ENCODE data around the gene ZMYM1. TPM values are rescaled to one million over a fixed set of nuclear protein-coding genes. Genes with fewer than 3 reads are reported as not detected.
"Not testable (repeated sequence)": the region's sequence is repeated elsewhere in the genome, so short reads cannot be mapped to it uniquely, and the experiment has no call there.

ZMYM1 gene
- total RNA-seq, 2 experiments from 2014 or later: 16.8 to 17.1 TPM

DNA sequence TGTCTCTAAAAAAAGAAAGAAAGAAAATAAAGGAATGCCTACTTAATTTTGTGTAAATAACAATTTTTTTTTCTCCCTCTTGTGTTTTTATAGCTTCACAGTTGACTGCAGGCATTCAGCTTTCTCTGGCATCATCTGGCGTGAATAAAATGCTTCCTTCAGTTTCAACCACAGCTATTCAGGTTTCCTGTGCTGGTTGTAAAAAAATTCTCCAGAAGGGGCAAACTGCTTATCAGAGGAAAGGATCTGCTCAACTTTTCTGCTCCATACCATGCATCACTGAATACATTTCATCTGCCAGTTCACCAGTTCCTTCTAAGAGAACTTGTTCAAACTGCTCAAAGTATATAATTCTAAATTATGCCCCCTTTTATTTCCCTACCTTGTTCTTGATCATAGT, 18.0 kb downstream of the ZMYM1 start:
- POLR2A ChIA-PET: no interaction called here

DNA sequence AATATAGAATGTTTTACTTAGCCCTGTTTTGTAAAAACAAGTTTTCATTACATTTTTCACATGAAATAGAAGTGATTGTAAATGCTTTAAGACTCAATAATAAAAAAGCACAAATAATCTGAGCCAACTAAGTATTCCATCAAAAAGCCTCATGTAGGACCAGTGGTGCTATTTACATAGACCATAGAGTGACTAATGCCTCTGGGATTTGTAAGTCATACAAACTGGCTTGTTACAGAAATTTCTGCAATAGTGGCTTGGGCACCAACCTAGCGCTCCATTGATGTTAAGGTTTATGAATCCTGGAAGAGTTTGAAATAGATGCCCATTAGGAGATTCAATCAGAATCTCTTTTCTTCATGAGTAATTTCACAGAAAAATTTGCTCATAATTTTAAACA, 31.9 kb downstream of the ZMYM1 start:
- no peak overlapping the region for H3K27ac Mint-ChIP-seq
- H3K4me3 Mint-ChIP-seq: no peak overlapping the region
- CTCF ChIA-PET: interaction anchor here (0.6 kb wide), 1 partner anchor 116 kb away, joined by 5 read pairs; no protein-coding TSS in a partner anchor
- no peak for DNase-seq
- POLR2A ChIA-PET: no interaction called here
- peaks cover 5% of the 10 kb centered on the region for H3K4me1 Mint-ChIP-seq
- H3K9me3 Mint-ChIP-seq: no peaks in the 10 kb centered on the region
- H3K36me3 Mint-ChIP-seq (ENCODE audit: low read depth): peaks cover 15% of the 10 kb centered on the region
- H3K27me3 Mint-ChIP-seq: no peaks in the 10 kb centered on the region

More for the DNA sequence above, 18.0 kb downstream of the ZMYM1 start:
- H3K27ac Mint-ChIP-seq: peak overlapping the region; percentile 16
- no peaks in the 10 kb centered on the region for H3K9me3 Mint-ChIP-seq
- CTCF ChIA-PET: interaction anchor here (0.7 to 1.3 kb wide), 3 partner anchors 12 to 706 kb away, joined by 3 to 4 read pairs (median 3); no protein-coding TSS in a partner anchor
- H3K36me3 Mint-ChIP-seq (ENCODE audit: low read depth): peaks cover 31% of the 10 kb centered on the region
- no peaks in the 10 kb centered on the region for H3K27me3 Mint-ChIP-seq
- no peak overlapping the region for H3K4me3 Mint-ChIP-seq
- H3K4me1 Mint-ChIP-seq: peaks cover 7% of the 10 kb centered on the region
- DNase-seq: no peak

DNA sequence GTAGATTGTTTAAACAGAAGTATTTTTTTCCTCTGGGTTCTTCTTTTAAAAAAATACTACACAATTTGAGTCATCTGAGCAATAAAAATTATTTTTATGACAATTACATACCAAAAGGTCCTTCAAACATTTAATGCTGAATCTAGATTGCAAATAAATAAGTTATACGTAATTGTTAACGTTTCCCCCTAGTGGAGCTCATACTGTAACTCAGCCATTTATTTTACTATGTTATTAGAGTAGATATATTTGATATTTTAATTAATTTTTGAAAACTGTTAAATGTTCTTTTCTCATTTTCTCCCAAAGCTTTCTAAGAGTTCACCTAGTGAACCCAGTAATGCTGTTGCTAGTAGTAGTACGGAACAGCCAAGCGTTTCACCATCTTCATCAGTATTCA, 33.5 kb downstream of the ZMYM1 start:
- ChIA-PET POLR2A (no interaction called here), CTCF (interaction anchor here (0.6 kb wide), 1 partner anchor 46 kb away, joined by 4 read pairs; no protein-coding TSS in a partner anchor)
- Mint-ChIP-seq H3K27ac (no peak overlapping the region), H3K4me1 (peaks cover 5% of the 10 kb centered on the region), H3K36me3 (ENCODE audit: low read depth) (peaks cover 17% of the 10 kb centered on the region), H3K27me3 (no peaks in the 10 kb centered on the region), H3K9me3 (no peaks in the 10 kb centered on the region), H3K4me3 (no peak overlapping the region)
- DNase-seq: no peak

DNA sequence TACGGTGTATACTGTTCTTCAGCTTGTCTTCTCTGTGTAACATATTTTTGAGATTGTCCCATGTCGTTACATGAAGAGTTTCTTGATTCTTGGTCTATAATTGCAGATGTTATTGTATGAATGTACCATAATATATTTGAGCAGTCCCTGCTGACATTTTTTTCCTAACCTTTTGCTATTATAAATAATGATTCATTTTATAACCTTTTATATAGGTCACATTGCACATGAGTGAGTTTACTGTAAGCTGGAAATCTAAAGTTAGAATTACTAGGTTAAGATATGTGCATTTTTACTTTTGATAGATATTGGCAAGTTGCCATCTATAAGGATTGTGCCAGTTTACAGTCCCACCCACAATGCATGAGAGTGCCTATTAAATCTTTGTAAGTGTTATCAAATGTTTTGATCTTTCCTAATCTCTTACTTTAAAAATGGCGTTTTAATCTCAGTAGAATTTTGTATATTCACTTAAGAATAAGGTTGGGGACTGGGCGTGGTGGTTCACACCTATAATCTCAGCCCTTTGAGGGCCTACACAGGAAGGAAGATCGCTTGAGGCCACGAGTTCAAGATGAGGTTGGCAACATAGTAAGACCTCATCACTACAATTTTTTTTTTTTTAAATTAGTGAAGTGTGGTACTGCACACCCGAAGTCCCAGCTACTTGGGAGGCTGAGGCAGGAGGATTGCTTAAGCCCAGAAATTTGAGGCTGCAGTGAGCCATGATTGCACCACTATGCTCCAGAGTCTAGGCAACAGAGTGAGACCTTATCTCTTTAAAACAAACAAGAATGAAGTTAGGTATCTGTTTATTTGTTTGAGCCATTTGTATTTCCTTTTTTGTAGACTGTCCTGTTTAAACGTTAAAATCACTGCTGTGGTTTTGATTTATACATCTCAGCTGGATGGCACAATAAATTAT, 36.5 kb downstream of the ZMYM1 start:
- Mint-ChIP-seq H3K36me3 (ENCODE audit: low read depth) (peaks cover 13% of the 10 kb centered on the region), H3K27me3 (peaks cover 2% of the 10 kb centered on the region), H3K4me3 (no peak overlapping the region), H3K9me3 (no peaks in the 10 kb centered on the region), H3K4me1 (peaks cover 8% of the 10 kb centered on the region), H3K27ac (no peak overlapping the region)
- ChIA-PET CTCF (interaction anchor here (0.9 kb wide), 1 partner anchor 42 kb away, joined by 3 read pairs; no protein-coding TSS in a partner anchor), POLR2A (no interaction called here)
- DNase-seq: peak; percentile 8

DNA sequence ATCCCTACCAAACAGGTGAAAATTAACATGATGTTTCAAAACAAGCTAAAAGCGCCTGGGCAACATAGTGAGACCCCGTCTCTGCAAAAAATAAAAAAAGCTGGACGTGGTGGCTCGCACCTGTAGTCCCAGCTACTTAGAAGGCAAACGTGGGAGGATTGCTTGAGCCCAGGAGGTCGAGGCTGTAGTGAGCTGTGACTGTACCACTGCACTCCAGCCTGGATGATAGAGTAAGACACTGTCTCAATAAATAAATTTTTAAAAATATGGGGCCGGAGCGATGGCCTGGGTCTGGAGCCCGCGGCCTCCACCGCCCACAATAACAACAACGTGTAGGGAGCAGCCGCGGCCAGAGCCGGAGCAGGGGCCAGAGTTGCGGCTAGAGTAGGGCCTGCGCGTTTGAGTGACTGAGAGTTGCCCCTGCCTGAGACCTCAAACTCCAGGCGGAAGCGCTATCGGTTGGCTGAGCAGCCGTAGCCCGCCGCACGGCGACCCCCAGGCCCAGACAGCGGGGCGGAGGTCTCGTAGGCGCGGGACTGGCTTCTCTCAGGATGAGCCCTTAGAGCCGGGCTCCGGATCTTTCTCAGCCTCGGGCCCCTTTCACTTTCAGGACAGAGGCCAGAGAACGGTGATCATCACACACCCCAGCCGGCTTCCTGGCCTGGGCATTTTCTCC, 41.4 kb downstream of the ZMYM1 start:
- Mint-ChIP-seq H3K4me3 (no peak overlapping the region), H3K9me3 (no peaks in the 10 kb centered on the region), H3K36me3 (ENCODE audit: low read depth) (peaks cover 3% of the 10 kb centered on the region), H3K27me3 (peaks cover 8% of the 10 kb centered on the region), H3K4me1 (peaks cover 11% of the 10 kb centered on the region), H3K27ac (no peak overlapping the region)
- POLR2A ChIA-PET: interaction anchor here (0.6 kb wide), 1 partner anchor 100 kb away, joined by 3 read pairs; no protein-coding TSS in a partner anchor
- CTCF ChIA-PET: interaction anchor here (0.6 kb wide), 2 partner anchors 100 to 211 kb away, joined by 3 to 5 read pairs; no protein-coding TSS in a partner anchor
- peak; percentile 7 for DNase-seq

DNA sequence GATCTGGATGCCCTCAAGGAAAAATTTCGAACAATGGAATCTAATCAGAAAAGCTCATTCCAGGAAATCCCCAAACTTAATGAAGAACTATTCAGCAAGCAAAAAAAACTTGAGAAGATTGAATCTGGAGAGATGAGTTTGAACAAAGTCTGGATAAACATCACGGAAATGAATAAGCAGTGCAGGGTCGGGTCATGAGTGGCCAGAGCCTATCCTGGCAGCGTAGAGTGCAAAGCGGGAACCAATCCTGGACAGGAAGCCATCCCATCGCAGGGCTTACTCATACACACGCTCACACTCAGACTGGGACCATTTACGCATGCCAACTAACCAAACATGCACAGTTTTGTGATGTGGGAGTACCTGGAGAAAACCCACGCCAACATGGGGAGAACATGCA, 43.1 kb downstream of the ZMYM1 start:
- ChIA-PET POLR2A (no interaction called here), CTCF (no interaction called here)
- H3K4me1 Mint-ChIP-seq: peaks cover 7% of the 10 kb centered on the region
- DNase-seq: no peak
- H3K36me3 Mint-ChIP-seq (ENCODE audit: low read depth): no peaks in the 10 kb centered on the region
- H3K9me3 Mint-ChIP-seq: no peaks in the 10 kb centered on the region
- H3K4me3 Mint-ChIP-seq: no peak overlapping the region
- H3K27ac Mint-ChIP-seq: no peak overlapping the region
- peaks cover 8% of the 10 kb centered on the region for H3K27me3 Mint-ChIP-seq

DNA sequence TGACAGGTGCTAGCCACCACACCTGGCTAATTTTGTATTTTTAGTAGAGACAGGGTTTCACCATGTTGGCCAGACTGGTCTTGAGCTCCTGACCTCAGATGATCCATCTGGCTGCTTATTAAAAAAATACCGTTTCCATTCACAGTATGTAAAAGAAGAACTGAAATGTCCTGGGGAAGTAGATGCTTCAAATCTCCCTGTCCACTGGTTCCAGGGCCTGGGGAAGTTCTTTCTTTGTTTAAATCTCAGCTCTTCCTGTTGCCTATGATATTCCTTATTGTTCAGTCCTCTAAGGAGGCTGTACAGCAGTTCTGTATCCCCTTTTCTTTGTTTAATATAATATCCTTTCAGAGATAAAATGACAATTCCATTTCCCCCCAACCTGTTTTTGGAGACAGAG, 47.4 kb downstream of the ZMYM1 start:
- POLR2A ChIA-PET: interaction anchor here (0.5 kb wide), 1 partner anchor 94 kb away, joined by 4 read pairs; no protein-coding TSS in a partner anchor

DNA sequence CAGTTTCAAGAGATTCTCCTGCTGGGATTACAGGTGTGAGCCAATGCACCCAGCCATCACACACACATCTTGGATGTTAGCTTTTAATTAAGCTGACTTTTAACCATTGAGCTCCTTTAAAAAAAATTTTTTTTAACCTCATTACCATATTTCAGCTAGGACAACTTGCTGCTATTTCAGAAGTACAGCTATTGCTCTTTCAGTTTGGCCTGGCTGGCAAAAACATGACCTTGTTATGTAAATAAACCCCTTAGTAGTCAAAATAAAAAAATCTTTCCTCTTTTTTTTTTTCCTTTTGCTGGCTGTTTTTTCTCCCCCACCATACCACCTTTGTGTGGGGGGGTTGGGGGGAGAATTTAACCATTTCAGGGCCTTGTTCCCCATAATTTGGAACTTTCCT, 49.9 kb downstream of the ZMYM1 start:
- Mint-ChIP-seq H3K27me3 (no peaks in the 10 kb centered on the region), H3K9me3 (peaks cover 9% of the 10 kb centered on the region), H3K4me1 (no peaks in the 10 kb centered on the region), H3K4me3 (no peak overlapping the region), H3K27ac (no peak overlapping the region), H3K36me3 (ENCODE audit: low read depth) (no peaks in the 10 kb centered on the region)
- no peak for DNase-seq
- ChIA-PET POLR2A (interaction anchor here (0.7 kb wide), 1 partner anchor 407 kb away, joined by 8 read pairs; no protein-coding TSS in a partner anchor), CTCF (interaction anchor here (0.6 to 0.9 kb wide), 3 partner anchors 24 to 419 kb away, joined by 3 to 5 read pairs (median 3); no protein-coding TSS in a partner anchor)

More for the DNA sequence above, 47.4 kb downstream of the ZMYM1 start:
- Mint-ChIP-seq H3K4me3 (no peak overlapping the region), H3K27me3 (peaks cover 4% of the 10 kb centered on the region), H3K4me1 (peaks cover 2% of the 10 kb centered on the region), H3K27ac (no peak overlapping the region), H3K9me3 (peaks cover 9% of the 10 kb centered on the region), H3K36me3 (ENCODE audit: low read depth) (no peaks in the 10 kb centered on the region)
- no peak for DNase-seq
- CTCF ChIA-PET: no interaction called here

DNA sequence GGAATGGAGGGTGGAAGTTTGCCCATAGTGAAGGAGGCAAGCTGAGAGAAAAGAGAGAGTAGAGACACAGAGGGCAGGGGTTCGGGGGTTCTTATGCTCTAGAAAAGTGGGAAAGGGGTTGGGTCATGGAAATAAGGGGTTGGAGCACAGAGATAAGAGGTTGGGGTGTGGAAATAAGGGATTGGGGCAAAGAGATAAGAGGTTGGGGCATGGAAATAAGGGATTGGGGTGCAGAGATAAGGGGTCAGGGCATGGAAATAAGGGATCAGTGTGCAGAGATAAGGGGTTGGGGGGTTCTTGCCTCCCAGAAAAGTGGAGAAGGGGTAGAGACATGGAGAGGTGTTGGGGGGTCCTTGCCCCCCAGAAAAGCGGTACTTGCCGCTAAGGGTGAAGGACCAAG, 57.6 kb downstream of the ZMYM1 start:
- H3K36me3 Mint-ChIP-seq (ENCODE audit: low read depth): no peaks in the 10 kb centered on the region
- CTCF ChIA-PET: no interaction called here
- POLR2A ChIA-PET: no interaction called here
- H3K27me3 Mint-ChIP-seq: no peaks in the 10 kb centered on the region
- DNase-seq: no peak
- no peaks in the 10 kb centered on the region for H3K9me3 Mint-ChIP-seq
- H3K4me1 Mint-ChIP-seq: no peaks in the 10 kb centered on the region
- H3K4me3 Mint-ChIP-seq: no peak overlapping the region
- no peak overlapping the region for H3K27ac Mint-ChIP-seq

DNA sequence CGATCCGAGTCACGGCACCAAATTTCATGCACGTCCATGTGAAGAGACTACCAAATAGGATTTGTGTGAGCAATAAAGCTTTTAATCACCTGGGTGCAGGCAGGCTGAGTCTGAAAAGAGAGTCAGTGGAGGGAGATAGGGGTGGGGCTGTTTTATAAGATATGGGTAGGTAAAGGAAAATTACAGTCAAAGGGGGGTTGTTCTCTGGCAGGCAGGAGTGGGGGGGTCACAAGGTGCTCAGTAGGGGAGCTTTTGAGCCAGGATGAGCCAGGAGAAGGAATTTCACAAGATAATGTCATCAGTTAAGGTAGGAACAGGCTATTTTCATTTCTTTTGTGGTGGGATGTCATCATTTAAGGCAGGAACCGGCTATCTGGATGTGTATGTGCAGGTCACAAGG, 58.4 kb downstream of the ZMYM1 start:
- POLR2A ChIA-PET; H3K9me3 Mint-ChIP-seq; H3K4me1 Mint-ChIP-seq; H3K27me3 Mint-ChIP-seq; H3K36me3 Mint-ChIP-seq (ENCODE audit: low read depth); H3K4me3 Mint-ChIP-seq; H3K27ac Mint-ChIP-seq; DNase-seq: not testable (repeated sequence)
- CTCF ChIA-PET: interaction anchor here (0.6 kb wide), 1 partner anchor 278 kb away, joined by 3 read pairs; no protein-coding TSS in a partner anchor

DNA sequence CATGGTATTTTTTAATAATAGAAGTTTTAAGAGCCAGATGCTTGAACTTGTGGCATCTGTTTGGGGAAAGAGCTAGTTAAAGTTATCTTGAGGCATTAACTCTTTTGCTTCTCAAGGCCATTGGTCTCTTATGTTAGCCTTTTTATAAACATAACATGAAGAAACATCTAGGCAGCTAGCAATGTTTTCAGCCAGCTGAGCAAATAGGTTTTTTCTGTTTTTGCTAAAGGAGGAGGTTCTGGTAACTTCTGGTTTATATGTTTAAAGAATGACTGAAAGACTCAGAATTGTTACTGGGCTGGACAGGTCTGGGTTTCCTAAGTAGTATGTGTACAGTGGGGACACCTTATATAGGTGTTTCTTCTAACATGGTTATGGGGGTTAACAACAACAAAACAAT, 63.1 kb downstream of the ZMYM1 start:
- H3K9me3 Mint-ChIP-seq; DNase-seq; H3K27ac Mint-ChIP-seq; POLR2A ChIA-PET; H3K36me3 Mint-ChIP-seq (ENCODE audit: low read depth); H3K4me3 Mint-ChIP-seq; H3K27me3 Mint-ChIP-seq: not testable (repeated sequence)
- CTCF ChIA-PET: interaction anchor here (1.0 kb wide), 1 partner anchor 52 kb away, joined by 3 read pairs; no protein-coding TSS in a partner anchor
- peaks cover 15% of the 10 kb centered on the region for H3K4me1 Mint-ChIP-seq

DNA sequence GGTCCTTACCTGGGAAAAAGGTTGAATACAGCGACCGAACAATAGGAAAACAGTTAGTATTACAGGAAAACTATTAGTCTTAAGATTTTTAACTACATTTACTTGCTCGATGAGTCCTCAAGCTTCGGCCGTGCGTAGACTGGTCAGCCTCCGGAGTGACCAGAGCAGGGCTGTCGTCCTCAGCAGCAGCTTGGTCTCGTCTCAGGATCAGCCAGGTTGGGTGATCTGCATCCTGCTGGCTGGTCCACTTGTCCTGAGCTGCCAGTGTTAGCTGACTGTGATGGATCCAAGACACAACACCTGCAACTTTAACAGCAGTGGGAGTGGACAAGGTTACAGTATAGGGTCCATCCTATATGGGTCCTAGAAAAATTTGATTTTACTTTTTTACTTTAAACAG, 63.5 kb downstream of the ZMYM1 start:
- DNase-seq; H3K27me3 Mint-ChIP-seq; H3K9me3 Mint-ChIP-seq; H3K4me3 Mint-ChIP-seq; H3K36me3 Mint-ChIP-seq (ENCODE audit: low read depth); H3K27ac Mint-ChIP-seq; CTCF ChIA-PET; POLR2A ChIA-PET: not testable (repeated sequence)
- H3K4me1 Mint-ChIP-seq: peaks cover 15% of the 10 kb centered on the region

Data from activated CD4-positive, alpha-beta T cell treated with anti-CD3 and anti-CD28 coated beads, Interleukin-2, amount 10 ng/mL, durations not matched to agents 7 days and 5 days (primary cell).